VCaP (cell line): ENCODE data around the gene STK38L.
A peak's percentile ranks its signal among the peaks of the same experiment; 100 is the strongest.

Source experiments
- H3K27ac ChIP-seq: fragments of 450-650 bp; 2 replicates; pipeline ENCODE4 v1.5.1; 2017
- CTCF ChIP-seq: fragments of 450-650 bp; conservative IDR thresholded peaks from 2 replicates; pipeline ENCODE4 v1.5.1; 2017; ENCODE audit warnings: mild to moderate bottlenecking, moderate library complexity

Gene STK38L

GRCh38 chr12:27243804-27244688, at the start of gene STK38L:
Gene STK38L, plus strand, starts transcription at chr12:27244286. Its CDS starts 53,435 bp downstream, at chr12:27297721.
- peak within 1 kb of the TSS; percentile 83 for H3K27ac ChIP-seq
- peak; percentile 39; the same call in 1 of the 2 replicates for TF ChIP-seq CTCF

DNA sequence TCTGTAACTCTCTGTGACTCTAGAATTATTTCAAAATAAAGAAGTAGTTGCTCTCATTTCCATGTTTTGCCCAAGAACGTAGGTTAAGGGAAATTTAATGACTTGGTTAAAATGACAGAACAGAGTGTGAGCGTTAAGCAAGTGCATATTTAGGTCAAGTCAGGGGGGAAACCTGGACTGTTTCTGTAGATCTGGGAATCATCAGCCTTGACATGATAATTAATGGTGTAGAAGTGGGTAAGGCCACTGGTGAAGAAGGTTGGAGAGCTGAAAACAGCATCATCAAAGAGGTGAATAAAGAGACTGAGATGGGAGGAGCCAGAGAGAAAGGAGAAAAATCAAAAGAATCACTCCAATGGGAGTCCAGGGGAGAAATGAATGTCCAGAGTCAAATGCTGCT, 49.4 kb upstream of the STK38L start:
- H3K27ac ChIP-seq, result no peak overlapping the region
- no peak for TF ChIP-seq CTCF

DNA sequence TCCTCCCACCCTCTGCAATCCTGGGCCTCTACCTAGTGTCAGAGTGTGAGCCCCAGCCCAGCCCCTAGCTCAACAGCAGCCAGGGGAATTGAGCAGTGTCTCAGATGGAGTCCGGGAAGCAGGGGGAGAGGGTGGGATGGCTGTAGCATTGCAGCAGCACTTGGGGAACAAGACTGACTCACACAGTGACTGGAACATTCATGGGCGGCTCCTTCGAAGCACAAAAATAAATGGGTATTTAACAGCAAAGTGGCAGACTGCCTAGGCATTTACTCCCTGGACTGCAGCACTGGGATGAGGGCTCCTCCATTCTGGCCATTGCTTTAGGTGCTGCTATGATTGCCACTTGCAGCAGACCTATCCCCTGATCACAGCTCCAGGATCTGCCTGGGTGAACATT, 46.0 kb upstream of the STK38L start:
- TF ChIP-seq CTCF, result no peak
- no peak overlapping the region for H3K27ac ChIP-seq

GRCh38 chr12:27199638-27200300, 44.3 kb upstream of the STK38L start:
- no peak overlapping the region for H3K27ac ChIP-seq
- TF ChIP-seq CTCF, result no peak

GRCh38 chr12:27201169-27201568, 42.9 kb upstream of the STK38L start:
- no peak overlapping the region for H3K27ac ChIP-seq
- TF ChIP-seq CTCF, result no peak

DNA sequence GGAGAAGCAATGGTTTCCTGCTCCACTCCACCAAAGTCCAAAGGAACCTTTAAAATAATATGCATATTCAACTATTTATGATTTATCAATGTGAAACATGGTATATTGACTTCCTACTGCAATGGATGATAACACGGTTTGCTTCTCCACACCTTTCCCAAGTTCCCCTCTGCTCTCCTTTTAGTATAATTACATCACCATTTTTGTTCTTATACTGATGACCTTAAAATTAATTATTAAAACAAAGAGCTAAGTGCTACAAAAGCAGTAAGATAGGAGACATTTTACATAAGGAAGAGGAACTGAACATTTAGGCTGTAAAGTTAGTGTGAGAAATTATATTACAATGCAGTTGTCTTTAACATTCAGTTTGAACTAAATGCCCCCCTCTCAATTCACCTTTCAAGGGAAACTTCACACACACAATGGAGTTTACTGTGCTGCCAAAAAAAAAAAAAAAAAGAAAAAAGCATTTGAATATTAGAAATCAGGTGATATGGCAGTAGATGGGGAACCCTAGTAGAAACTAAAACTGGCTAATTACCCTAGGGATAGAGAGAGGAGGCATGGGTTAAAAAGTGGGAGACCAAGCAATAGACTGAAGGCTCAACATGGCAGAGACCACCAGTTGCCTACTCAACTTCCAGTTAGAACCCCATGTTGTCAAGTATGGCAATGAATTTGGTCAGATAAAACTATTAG, 37.1 kb upstream of the STK38L start:
- TF ChIP-seq CTCF, result no peak
- no peak overlapping the region for H3K27ac ChIP-seq
